GM12878 (cell line): ENCODE measurements around the gene WNT5B.

Experiments
- CEBPB ChIP-seq, 2 experiments: fragments of 150-350 bp in 1 of 2; IDR thresholded peaks; 2 replicates each; pipeline ENCODE4 v1.6.1; 2012 to 2014; ENCODE audit warnings: low read depth in 2 of 2, low read length in 2 of 2, borderline replicate concordance in 1 of 2, inconsistent platforms in 1 of 2
- CTCF ChIP-seq, 3 experiments: IDR thresholded peaks in 2 of 3; conservative IDR thresholded peaks in 1 of 3; 2 replicates each; pipeline ENCODE4 v1.5.1; 2011; ENCODE audit warnings: low read depth in 3 of 3, low read length in 3 of 3, mild to moderate bottlenecking in 3 of 3, control low read depth in 2 of 3, moderate library complexity in 2 of 3, inconsistent platforms in 1 of 3, mixed read lengths in 1 of 3; ENCODE audit not compliant: control insufficient read depth in 2 of 3, insufficient read depth in 1 of 3; ENCODE audit errors: extremely low read depth in 1 of 3
- MXI1 ChIP-seq: fragments of 150-350 bp; IDR thresholded peaks from 2 replicates; pipeline ENCODE4 v1.6.1; 2011; ENCODE audit warnings: low read depth, mild to moderate bottlenecking, inconsistent platforms, low read length, improper control_type of control experiment
- POLR2A ChIP-seq: IDR thresholded peaks from 2 replicates; pipeline ENCODE4 v1.6.1; 2011; ENCODE audit warnings: low read depth, mild to moderate bottlenecking, low read length
- RFX5 ChIP-seq: IDR thresholded peaks from 2 replicates; pipeline ENCODE4 v1.6.1; 2011; ENCODE audit warnings: low read depth, low read length, improper control_type of control experiment
- TCF12 ChIP-seq: IDR thresholded peaks from 2 replicates; pipeline ENCODE4 v1.6.1; 2011; ENCODE audit warnings: low read depth, mild to moderate bottlenecking, low read length
- TF ChIP-seq, protein P1 (sequence below): fragments of 150-350 bp; IDR thresholded peaks from 2 replicates; pipeline ENCODE4 v1.6.1; 2016; ENCODE audit warnings: low read depth, low read length
- TF ChIP-seq, protein P2 (sequence below): fragments of 450-650 bp; IDR thresholded peaks from 2 replicates; pipeline ENCODE4 v1.6.1; 2016; ENCODE audit warnings: mild to moderate bottlenecking

GRCh38 chr12:1666685-1667162 is 37.7 kb downstream of the WNT5B start:
- TF ChIP-seq, protein P1, sequence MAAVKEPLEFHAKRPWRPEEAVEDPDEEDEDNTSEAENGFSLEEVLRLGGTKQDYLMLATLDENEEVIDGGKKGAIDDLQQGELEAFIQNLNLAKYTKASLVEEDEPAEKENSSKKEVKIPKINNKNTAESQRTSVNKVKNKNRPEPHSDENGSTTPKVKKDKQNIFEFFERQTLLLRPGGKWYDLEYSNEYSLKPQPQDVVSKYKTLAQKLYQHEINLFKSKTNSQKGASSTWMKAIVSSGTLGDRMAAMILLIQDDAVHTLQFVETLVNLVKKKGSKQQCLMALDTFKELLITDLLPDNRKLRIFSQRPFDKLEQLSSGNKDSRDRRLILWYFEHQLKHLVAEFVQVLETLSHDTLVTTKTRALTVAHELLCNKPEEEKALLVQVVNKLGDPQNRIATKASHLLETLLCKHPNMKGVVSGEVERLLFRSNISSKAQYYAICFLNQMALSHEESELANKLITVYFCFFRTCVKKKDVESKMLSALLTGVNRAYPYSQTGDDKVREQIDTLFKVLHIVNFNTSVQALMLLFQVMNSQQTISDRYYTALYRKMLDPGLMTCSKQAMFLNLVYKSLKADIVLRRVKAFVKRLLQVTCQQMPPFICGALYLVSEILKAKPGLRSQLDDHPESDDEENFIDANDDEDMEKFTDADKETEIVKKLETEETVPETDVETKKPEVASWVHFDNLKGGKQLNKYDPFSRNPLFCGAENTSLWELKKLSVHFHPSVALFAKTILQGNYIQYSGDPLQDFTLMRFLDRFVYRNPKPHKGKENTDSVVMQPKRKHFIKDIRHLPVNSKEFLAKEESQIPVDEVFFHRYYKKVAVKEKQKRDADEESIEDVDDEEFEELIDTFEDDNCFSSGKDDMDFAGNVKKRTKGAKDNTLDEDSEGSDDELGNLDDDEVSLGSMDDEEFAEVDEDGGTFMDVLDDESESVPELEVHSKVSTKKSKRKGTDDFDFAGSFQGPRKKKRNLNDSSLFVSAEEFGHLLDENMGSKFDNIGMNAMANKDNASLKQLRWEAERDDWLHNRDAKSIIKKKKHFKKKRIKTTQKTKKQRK: no peak
- TF ChIP-seq POLR2A (no peak), CTCF (IDR thresholded peaks at IDR 0.05 in 2 of 3, conservative IDR thresholded peaks at IDR 0.05 in 1 of 3; ENCODE audit: control insufficient read depth in 2 of 3, extremely low read depth in 1 of 3, insufficient read depth in 1 of 3, low read depth in 3 of 3, low read length in 3 of 3) (no peak), MXI1 (no peak), RFX5 (no peak), TCF12 (no peak), CEBPB (IDR thresholded peaks at IDR 0.05; ENCODE audit: borderline replicate concordance in 1 of 2, low read depth in 2 of 2, low read length in 2 of 2) (no peak)
- TF ChIP-seq, protein P2, sequence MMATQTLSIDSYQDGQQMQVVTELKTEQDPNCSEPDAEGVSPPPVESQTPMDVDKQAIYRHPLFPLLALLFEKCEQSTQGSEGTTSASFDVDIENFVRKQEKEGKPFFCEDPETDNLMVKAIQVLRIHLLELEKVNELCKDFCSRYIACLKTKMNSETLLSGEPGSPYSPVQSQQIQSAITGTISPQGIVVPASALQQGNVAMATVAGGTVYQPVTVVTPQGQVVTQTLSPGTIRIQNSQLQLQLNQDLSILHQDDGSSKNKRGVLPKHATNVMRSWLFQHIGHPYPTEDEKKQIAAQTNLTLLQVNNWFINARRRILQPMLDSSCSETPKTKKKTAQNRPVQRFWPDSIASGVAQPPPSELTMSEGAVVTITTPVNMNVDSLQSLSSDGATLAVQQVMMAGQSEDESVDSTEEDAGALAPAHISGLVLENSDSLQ: no peak
